ENCODE data around the gene NCAM2.

The NCAM2 gene

GRCh38 chr21:21001591-21002100, 3.4 kb downstream of the NCAM2 start:
- no peak for TF ChIP-seq TAF1 (IDR thresholded peaks at IDR 0.05; ENCODE audit: low read depth)
- no peak for TF ChIP-seq ZBTB7A (IDR thresholded peaks at IDR 0.05; ENCODE audit: low read depth)
- no peak for TF ChIP-seq RAD21 (IDR thresholded peaks at IDR 0.05; ENCODE audit: low read depth)

GRCh38 chr21:21002153-21002552, 3.9 kb downstream of the NCAM2 start:
- TF ChIP-seq TEAD4 (IDR thresholded peaks at IDR 0.05): no peak

DNA sequence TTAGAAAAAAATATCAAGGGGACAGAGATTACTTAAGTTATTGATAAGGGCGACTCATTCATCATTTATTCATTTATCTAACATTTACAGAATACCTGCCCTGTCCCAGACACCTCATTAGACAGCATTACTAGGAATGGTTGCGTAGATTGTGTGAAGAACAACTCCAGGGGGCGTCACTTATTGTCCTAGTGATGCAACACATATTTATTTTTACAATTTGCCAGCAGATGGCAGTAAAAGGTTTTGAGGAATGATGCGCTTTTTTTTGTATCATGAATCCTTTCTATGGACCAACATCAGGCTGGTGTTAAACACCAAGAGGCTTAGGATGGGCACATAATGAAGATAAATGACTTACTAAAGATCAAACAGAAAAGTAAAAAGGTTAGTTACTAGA, 5.5 kb downstream of the NCAM2 start:
- TF ChIP-seq RAD21 (IDR thresholded peaks at IDR 0.05; ENCODE audit: low read depth) (peak; percentile 12; the same call in 1 of the 2 replicates), ZBTB7A (IDR thresholded peaks at IDR 0.05; ENCODE audit: low read depth) (no peak)

GRCh38 chr21:21007606-21008005, 9.4 kb downstream of the NCAM2 start:
- TF ChIP-seq EGR1 (IDR thresholded peaks at IDR 0.05) (no peak), TAF1 (IDR thresholded peaks at IDR 0.05; ENCODE audit: low read depth) (no peak), TCF12 (IDR thresholded peaks at IDR 0.05; ENCODE audit: low read depth) (no peak), TEAD4 (IDR thresholded peaks at IDR 0.05) (no peak), USF1 (IDR thresholded peaks at IDR 0.05) (no peak), YY1 (IDR thresholded peaks at IDR 0.05; ENCODE audit: low read depth) (no peak), RAD21 (IDR thresholded peaks at IDR 0.05; ENCODE audit: low read depth) (no peak), CEBPB (IDR thresholded peaks at IDR 0.05) (no peak), EP300 (IDR thresholded peaks at IDR 0.05; ENCODE audit: borderline replicate concordance) (no peak), FOXM1 (IDR thresholded peaks at IDR 0.05; ENCODE audit: borderline replicate concordance, low read depth) (no peak), ZBTB7A (IDR thresholded peaks at IDR 0.05; ENCODE audit: low read depth) (no peak)
- TF ChIP-seq, protein P1, sequence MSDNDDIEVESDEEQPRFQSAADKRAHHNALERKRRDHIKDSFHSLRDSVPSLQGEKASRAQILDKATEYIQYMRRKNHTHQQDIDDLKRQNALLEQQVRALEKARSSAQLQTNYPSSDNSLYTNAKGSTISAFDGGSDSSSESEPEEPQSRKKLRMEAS (IDR thresholded peaks at IDR 0.05): no peak
- TF ChIP-seq, protein P2, sequence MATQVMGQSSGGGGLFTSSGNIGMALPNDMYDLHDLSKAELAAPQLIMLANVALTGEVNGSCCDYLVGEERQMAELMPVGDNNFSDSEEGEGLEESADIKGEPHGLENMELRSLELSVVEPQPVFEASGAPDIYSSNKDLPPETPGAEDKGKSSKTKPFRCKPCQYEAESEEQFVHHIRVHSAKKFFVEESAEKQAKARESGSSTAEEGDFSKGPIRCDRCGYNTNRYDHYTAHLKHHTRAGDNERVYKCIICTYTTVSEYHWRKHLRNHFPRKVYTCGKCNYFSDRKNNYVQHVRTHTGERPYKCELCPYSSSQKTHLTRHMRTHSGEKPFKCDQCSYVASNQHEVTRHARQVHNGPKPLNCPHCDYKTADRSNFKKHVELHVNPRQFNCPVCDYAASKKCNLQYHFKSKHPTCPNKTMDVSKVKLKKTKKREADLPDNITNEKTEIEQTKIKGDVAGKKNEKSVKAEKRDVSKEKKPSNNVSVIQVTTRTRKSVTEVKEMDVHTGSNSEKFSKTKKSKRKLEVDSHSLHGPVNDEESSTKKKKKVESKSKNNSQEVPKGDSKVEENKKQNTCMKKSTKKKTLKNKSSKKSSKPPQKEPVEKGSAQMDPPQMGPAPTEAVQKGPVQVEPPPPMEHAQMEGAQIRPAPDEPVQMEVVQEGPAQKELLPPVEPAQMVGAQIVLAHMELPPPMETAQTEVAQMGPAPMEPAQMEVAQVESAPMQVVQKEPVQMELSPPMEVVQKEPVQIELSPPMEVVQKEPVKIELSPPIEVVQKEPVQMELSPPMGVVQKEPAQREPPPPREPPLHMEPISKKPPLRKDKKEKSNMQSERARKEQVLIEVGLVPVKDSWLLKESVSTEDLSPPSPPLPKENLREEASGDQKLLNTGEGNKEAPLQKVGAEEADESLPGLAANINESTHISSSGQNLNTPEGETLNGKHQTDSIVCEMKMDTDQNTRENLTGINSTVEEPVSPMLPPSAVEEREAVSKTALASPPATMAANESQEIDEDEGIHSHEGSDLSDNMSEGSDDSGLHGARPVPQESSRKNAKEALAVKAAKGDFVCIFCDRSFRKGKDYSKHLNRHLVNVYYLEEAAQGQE (IDR thresholded peaks at IDR 0.05; ENCODE audit: low read depth): no peak

GRCh38 chr21:21010228-21010627, 12.0 kb downstream of the NCAM2 start:
- TF ChIP-seq EGR1 (IDR thresholded peaks at IDR 0.05) (no peak), YY1 (IDR thresholded peaks at IDR 0.05; ENCODE audit: low read depth) (no peak), FOXM1 (IDR thresholded peaks at IDR 0.05; ENCODE audit: borderline replicate concordance, low read depth) (no peak), TEAD4 (IDR thresholded peaks at IDR 0.05) (no peak), EP300 (IDR thresholded peaks at IDR 0.05; ENCODE audit: borderline replicate concordance) (no peak), TAF1 (IDR thresholded peaks at IDR 0.05; ENCODE audit: low read depth) (no peak)

DNA sequence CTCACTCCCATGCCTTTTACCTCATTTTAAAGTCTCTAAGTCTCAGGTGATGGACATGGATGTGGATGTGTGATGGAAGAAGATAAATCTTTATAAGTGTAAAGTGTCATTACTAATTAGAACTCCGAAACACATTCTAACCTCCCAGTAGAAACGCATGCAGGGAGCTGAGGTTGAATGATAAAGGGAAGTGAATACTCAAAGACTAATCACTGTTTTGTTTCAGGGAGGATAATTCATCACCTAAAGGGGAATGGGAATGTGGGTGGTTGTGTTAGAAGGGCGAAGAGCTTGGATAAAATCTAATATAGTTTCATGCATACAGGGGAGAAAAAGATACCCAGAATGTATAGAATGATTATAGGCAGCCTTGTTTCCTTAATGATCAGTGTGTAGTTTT, 12.5 kb downstream of the NCAM2 start:
- TF ChIP-seq TEAD4 (IDR thresholded peaks at IDR 0.05): no peak
- TF ChIP-seq, protein P1 (IDR thresholded peaks at IDR 0.05): no peak
- TF ChIP-seq EGR1 (IDR thresholded peaks at IDR 0.05): no peak

DNA sequence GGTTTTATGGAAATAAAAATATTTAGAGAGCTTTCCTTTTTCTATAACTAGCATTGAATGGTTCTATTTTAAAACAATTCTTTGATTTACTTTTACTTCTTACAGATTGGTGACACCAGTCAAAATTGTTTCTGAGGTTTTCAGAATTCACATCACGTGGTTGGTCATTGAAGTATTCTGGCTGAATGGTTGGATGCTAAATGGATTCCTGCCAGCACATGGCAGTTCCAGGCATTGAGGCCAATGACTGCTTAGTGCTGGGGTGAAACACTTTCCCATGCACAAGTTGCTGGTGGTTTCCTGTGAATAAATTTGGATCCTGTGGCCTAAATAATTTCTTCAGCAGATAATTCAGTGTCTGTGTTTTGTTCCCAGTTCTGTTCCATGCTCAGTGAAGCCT, 20.6 kb downstream of the NCAM2 start:
- TF ChIP-seq, protein P1 (IDR thresholded peaks at IDR 0.05): no peak
- TF ChIP-seq TEAD4 (IDR thresholded peaks at IDR 0.05) (no peak), ZBTB7A (IDR thresholded peaks at IDR 0.05; ENCODE audit: low read depth) (no peak), FOXM1 (IDR thresholded peaks at IDR 0.05; ENCODE audit: borderline replicate concordance, low read depth) (no peak), TCF12 (IDR thresholded peaks at IDR 0.05; ENCODE audit: low read depth) (no peak), EGR1 (IDR thresholded peaks at IDR 0.05) (no peak), NFIC (IDR thresholded peaks at IDR 0.05) (no peak), USF1 (IDR thresholded peaks at IDR 0.05) (no peak), TAF1 (IDR thresholded peaks at IDR 0.05; ENCODE audit: low read depth) (no peak), CREB1 (IDR thresholded peaks at IDR 0.05; ENCODE audit: low read depth) (no peak), CEBPB (IDR thresholded peaks at IDR 0.05) (no peak), RAD21 (IDR thresholded peaks at IDR 0.05; ENCODE audit: low read depth) (no peak)
- TF ChIP-seq, protein P2 (IDR thresholded peaks at IDR 0.05; ENCODE audit: low read depth): no peak
